Central memory CD8-positive, alpha-beta T cell (primary cell): ENCODE measurements around the gene TPRN.

Experiments used
- ATAC-seq: fragments of 150-1000 bp; cut with Tn5 transposase; replicated peaks from 2 replicates; pipeline ENCODE4 v1.10.0; 2022; ENCODE audit warnings: mild to moderate bottlenecking, moderate FRiP score, moderate number of reproducible peaks; ENCODE audit not compliant: poor library complexity, severe bottlenecking; ENCODE audit errors: extremely low read depth
- DNase-seq, 2 donors: peaks; one replicate each; pipeline ENCODE4 v3.0.0; 2021; ENCODE audit warnings: low spot score in 2 of 2
- H3K27ac Mint-ChIP-seq: one replicate; pipeline ENCODE4 v1.8.0; 2022; ENCODE audit warnings: low read depth, mild to moderate bottlenecking, moderate library complexity, mixed read lengths
- H3K27me3 Mint-ChIP-seq: one replicate; pipeline ENCODE4 v1.8.0; 2022; ENCODE audit warnings: mixed read lengths
- H3K36me3 Mint-ChIP-seq: one replicate; pipeline ENCODE4 v1.8.0; 2022; ENCODE audit warnings: mild to moderate bottlenecking, moderate library complexity, mixed read lengths; ENCODE audit not compliant: insufficient read depth
- H3K4me1 Mint-ChIP-seq: one replicate; pipeline ENCODE4 v1.8.0; 2022; ENCODE audit warnings: mixed read lengths
- H3K4me3 Mint-ChIP-seq: one replicate; pipeline ENCODE4 v1.8.0; 2022; ENCODE audit warnings: mild to moderate bottlenecking, moderate library complexity, mixed read lengths
- H3K9me3 Mint-ChIP-seq: one replicate; pipeline ENCODE4 v1.8.0; 2022; ENCODE audit warnings: mixed read lengths

TPRN gene

GRCh38 chr9:137201205-137201868 is 796 bp upstream of the TPRN start:
- ATAC-seq (no peak), DNase-seq (no peak)
- Mint-ChIP-seq H3K4me1 (peaks cover 33% of the 10 kb centered on the region), H3K36me3 (peaks cover 13% of the 10 kb centered on the region), H3K4me3 (peak overlapping the region; percentile 82), H3K9me3 (no peaks in the 10 kb centered on the region), H3K27ac (peak overlapping the region; percentile 81), H3K27me3 (no peaks in the 10 kb centered on the region)

DNA sequence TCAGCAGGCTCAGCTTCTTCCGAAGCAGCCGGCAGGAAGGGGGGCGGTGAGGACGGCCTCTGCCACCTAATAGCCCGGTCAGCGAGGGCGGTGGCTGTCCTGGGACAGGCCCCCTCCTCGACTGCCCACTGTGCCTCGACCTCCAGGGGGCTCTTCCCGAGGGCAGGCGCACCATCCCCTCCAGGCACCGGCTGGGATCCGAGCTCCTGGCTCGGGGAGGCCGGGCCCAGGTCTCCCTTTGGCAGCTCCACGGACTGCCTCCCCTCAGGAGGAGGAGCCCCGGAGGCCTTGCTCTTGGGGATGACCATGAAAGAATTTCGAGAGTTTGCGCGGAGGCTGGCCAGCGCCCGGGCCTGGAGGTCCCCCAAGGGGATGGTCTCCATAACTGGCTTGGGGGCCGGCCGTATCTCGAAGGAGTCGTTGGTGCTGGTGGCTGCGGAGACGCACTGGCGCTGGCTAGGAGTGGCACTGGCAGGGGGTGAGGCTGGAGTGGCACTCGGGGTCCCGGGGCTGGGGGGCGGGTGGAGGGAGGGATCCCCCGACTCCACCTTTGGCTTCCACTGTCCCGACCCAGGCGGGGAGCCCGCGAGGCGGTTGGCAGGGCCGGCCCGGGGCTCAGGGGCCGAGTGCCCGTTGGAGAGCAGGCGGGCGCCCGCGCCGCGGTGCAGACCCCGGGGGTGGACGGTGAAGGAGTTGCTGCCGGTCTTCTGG is 975 bp downstream of the TPRN start:
- ATAC-seq (no peak), DNase-seq (no peak)
- H3K9me3 Mint-ChIP-seq, result no peaks in the 10 kb centered on the region
- H3K4me1 Mint-ChIP-seq, result peaks cover 18% of the 10 kb centered on the region
- H3K36me3 Mint-ChIP-seq, result peaks cover 5% of the 10 kb centered on the region
- no peaks in the 10 kb centered on the region for H3K27me3 Mint-ChIP-seq
- peak overlapping the region; percentile 78 for H3K4me3 Mint-ChIP-seq
- H3K27ac Mint-ChIP-seq, result no peak overlapping the region

GRCh38 chr9:137198902-137199283 is 1.6 kb downstream of the TPRN start:
- ATAC-seq, result no peak
- no peaks in the 10 kb centered on the region for H3K27me3 Mint-ChIP-seq

GRCh38 chr9:137198051-137198901 is 2.3 kb downstream of the TPRN start:
- no peak for DNase-seq
- no peaks in the 10 kb centered on the region for H3K27me3 Mint-ChIP-seq
- H3K4me3 Mint-ChIP-seq, result peak overlapping the region; percentile 78
- no peak overlapping the region for H3K27ac Mint-ChIP-seq
- ATAC-seq, result no peak
- H3K36me3 Mint-ChIP-seq, result peaks cover 5% of the 10 kb centered on the region
- H3K4me1 Mint-ChIP-seq, result peaks cover 11% of the 10 kb centered on the region
- H3K9me3 Mint-ChIP-seq, result no peaks in the 10 kb centered on the region

More at GRCh38 chr9:137198902-137199283, 1.6 kb downstream of the TPRN start:
- H3K36me3 Mint-ChIP-seq, result peaks cover 5% of the 10 kb centered on the region
- peaks cover 11% of the 10 kb centered on the region for H3K4me1 Mint-ChIP-seq
- DNase-seq, result no peak
- H3K4me3 Mint-ChIP-seq, result peak overlapping the region; percentile 78
- H3K9me3 Mint-ChIP-seq, result no peaks in the 10 kb centered on the region
- no peak overlapping the region for H3K27ac Mint-ChIP-seq

DNA sequence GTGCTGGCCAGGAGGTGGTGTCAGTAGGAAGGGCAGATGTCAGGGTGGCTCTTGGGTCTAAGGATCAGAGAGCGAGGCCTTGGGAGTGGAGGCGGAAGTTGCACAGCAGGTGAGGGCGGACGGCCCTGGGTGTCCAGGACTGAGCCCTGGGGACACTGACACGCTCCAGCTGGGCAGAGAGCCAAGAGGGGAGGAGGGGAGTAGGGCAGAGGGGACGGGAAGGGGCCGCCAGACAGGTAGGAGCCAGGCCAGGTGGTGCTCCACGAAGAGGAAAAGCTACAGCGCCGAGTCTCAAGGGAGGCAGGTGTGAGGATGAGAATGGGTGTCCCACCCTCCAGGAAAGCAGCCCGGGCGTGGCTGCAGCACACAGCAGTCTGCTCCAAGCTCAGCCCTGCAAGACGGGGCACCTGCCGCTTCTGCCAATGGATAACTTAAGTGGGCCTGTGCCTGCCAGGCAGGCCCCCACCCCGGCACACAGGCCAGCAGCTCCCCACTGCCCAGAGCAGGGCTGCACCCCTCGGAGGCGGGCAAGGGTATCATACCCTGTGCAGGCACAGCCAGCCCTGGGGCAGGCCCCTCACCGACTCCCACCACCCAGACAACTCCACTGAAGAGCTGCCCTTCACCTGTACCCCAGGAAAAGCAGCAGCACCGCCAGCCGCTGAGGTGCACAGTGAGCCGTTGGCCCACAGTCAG is 4.9 kb downstream of the TPRN start:
- Mint-ChIP-seq H3K4me1 (no peaks in the 10 kb centered on the region), H3K36me3 (peaks cover 5% of the 10 kb centered on the region), H3K9me3 (no peaks in the 10 kb centered on the region), H3K4me3 (no peak overlapping the region), H3K27me3 (no peaks in the 10 kb centered on the region), H3K27ac (no peak overlapping the region)
- DNase-seq (no peak), ATAC-seq (no peak)

DNA sequence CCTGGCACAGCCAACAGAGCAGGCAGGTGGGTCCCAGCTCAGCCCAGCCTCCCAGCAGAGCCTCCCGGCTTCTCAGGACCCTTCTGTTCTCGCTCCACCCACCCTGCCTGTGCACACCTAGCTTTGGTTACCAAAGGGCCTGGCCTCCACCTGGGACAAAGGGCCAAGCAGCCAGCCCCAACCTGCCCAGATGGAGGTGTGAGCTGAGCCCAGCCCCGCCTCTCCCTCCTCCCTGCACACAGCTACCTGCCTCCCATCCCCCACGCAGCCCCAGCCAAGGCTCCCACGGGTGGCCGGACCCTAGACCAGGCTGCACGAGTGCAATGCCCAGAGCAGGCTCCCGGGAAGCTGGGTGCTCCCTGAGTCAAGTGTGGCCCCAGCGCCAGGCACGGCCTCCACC is 5.6 kb downstream of the TPRN start:
- no peaks in the 10 kb centered on the region for H3K4me1 Mint-ChIP-seq
- ATAC-seq, result no peak
- H3K27ac Mint-ChIP-seq, result no peak overlapping the region
- no peak for DNase-seq
- H3K4me3 Mint-ChIP-seq, result no peak overlapping the region
- peaks cover 5% of the 10 kb centered on the region for H3K36me3 Mint-ChIP-seq
- no peaks in the 10 kb centered on the region for H3K27me3 Mint-ChIP-seq
- H3K9me3 Mint-ChIP-seq, result no peaks in the 10 kb centered on the region

DNA sequence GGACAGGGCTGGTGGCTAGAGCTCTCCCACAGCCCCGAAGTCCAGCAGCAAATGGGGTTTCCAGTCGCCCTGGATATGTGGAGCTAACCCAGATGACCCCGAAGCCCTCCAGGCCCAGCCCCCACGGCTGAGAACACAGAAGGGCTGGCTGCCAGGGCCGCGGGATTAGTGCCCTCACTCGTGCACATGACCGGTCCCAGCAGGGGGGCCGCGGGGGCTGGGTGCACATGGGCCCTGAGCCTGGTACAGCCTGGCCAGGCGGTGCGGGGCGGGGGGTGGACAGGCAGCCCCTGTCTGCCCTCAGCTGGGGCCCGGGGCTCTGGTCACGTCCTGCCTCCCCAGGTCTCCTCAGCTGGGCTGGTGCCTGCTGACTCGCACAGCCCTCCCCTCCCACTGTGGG is 6.2 kb downstream of the TPRN start:
- no peak for ATAC-seq
- H3K27me3 Mint-ChIP-seq, result no peaks in the 10 kb centered on the region
- no peaks in the 10 kb centered on the region for H3K9me3 Mint-ChIP-seq

DNA sequence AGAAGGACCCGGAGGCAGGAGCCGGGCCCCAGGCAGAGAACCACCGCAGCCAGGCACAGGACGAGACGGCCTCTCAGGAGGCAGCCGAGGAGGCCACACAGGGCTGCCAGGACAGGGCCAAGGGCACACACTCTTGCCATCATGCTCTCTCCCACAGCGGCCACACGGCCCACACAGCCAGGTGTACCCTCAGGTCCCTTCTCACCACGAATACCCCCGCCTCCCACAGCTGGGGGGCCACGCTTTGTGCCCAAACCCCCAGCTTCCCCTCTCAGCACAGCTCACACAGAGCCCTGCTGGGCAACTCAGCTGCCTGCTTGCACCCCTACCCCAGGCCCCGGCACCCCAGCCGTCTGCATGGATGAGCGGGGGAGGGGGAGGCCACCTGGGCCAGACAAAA is 6.8 kb downstream of the TPRN start:
- Mint-ChIP-seq H3K9me3 (no peaks in the 10 kb centered on the region), H3K27me3 (no peaks in the 10 kb centered on the region), H3K36me3 (peaks cover 8% of the 10 kb centered on the region), H3K4me3 (no peak overlapping the region), H3K4me1 (peaks cover 9% of the 10 kb centered on the region), H3K27ac (no peak overlapping the region)
- no peak for DNase-seq
- no peak for ATAC-seq

More for the DNA sequence above, 6.2 kb downstream of the TPRN start:
- Mint-ChIP-seq H3K36me3 (peaks cover 4% of the 10 kb centered on the region), H3K4me3 (no peak overlapping the region), H3K4me1 (peaks cover 3% of the 10 kb centered on the region), H3K27ac (no peak overlapping the region)
- no peak for DNase-seq

- Mint-ChIP-seq H3K27me3 (no peaks in the 10 kb centered on the region), H3K27ac (no peak overlapping the region), H3K9me3 (no peaks in the 10 kb centered on the region), H3K4me3 (no peak overlapping the region), H3K36me3 (peaks cover 15% of the 10 kb centered on the region), H3K4me1 (peaks cover 9% of the 10 kb centered on the region)
- ATAC-seq (no peak), DNase-seq (no peak)
Observed at GRCh38 chr9:137192859-137193258, 7.7 kb downstream of the TPRN start.

DNA sequence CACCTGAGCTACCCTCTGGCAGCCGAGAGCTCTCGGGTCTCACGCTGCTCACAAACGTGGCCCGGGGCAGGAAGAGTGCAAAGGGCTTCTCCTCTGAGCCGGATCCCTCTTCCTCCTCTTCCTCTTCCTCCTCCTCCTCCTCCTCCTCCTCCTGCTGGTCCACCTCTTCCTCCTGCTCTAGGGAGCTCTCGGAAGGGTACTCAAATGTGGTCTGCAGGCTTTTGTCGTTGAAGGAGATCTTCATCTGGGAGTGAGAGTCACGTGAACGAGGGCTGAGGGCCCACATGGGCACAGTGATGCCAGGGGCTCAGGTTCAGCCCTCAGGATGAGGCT is 8.1 kb downstream of the TPRN start:
- DNase-seq (no peak), ATAC-seq (no peak)
- H3K27ac Mint-ChIP-seq, result no peak overlapping the region
- H3K27me3 Mint-ChIP-seq, result no peaks in the 10 kb centered on the region
- H3K36me3 Mint-ChIP-seq, result peaks cover 19% of the 10 kb centered on the region
- no peaks in the 10 kb centered on the region for H3K9me3 Mint-ChIP-seq
- H3K4me1 Mint-ChIP-seq, result peaks cover 13% of the 10 kb centered on the region
- no peak overlapping the region for H3K4me3 Mint-ChIP-seq

DNA sequence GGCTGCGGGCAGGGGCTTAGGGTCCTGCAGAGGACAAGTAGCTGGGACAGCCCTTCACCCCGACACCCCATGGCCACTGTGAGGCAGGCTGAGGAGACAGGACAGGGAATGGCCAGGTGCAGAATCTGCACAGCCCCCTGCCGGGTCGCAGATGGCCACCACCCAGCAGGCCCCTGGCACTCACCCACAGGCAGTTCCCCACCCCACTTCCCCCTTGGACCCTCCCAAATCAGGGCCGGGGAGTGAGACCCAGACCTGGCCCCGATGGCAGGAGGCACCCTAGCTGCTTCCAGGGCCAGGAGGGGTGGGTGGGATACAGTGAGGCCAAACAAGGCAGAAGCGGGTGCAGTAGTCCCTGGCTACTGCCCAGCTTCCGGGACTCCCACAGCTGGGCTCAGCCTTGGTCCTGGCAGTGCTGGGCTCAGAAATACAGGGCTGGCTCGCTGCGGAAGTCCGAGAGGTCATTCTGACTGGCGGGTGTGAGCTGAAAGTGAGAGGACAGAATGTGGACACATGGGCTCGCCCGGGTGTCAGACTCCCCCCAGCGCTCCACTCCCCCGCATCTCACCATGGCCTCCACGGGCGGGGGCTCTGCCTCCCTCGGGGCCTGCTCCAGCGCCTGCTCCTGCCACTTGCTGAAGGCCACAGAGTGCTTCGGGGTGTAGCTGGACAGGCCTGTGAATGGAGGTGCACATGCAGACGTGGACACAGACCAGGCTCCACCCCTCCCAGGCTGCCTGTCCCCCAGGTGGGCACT is 8.7 kb downstream of the TPRN start:
- peaks cover 20% of the 10 kb centered on the region for H3K36me3 Mint-ChIP-seq
- DNase-seq (no peak), ATAC-seq (no peak)
- H3K9me3 Mint-ChIP-seq, result no peaks in the 10 kb centered on the region
- H3K27ac Mint-ChIP-seq, result no peak overlapping the region
- peaks cover 18% of the 10 kb centered on the region for H3K4me1 Mint-ChIP-seq
- H3K4me3 Mint-ChIP-seq, result no peak overlapping the region
- H3K27me3 Mint-ChIP-seq, result no peaks in the 10 kb centered on the region

- Mint-ChIP-seq H3K27me3 (no peaks in the 10 kb centered on the region), H3K36me3 (peaks cover 20% of the 10 kb centered on the region), H3K27ac (peak overlapping the region; percentile 87), H3K9me3 (no peaks in the 10 kb centered on the region), H3K4me3 (peak overlapping the region; percentile 63), H3K4me1 (peaks cover 18% of the 10 kb centered on the region)
- DNase-seq (no peak), ATAC-seq (no peak)
Observed at GRCh38 chr9:137191245-137191644, 9.3 kb downstream of the TPRN start.
